Bronchial epithelial cell (primary cell): ENCODE measurements around the gene IBA57. TPM values are rescaled to one million over a fixed set of nuclear protein-coding genes. Genes with fewer than 3 reads are reported as not detected.

ENCODE experiments used
- DNase-seq: peaks from one replicate; pipeline ENCODE4 v3.0.0-alpha.2; 2010; ENCODE audit warnings: low read depth
- FAIRE-seq: peaks from 2 replicates; lab custom pipeline; 2011; peaks lifted over from hg19 to GRCh38; lab: Jason Lieb, UNC
- H3K27me3 ChIP-seq: 2 replicates; pipeline ENCODE4 v1.5.1; 2011; ENCODE audit warnings: low read length; ENCODE audit not compliant: control insufficient read depth, insufficient read depth
- H3K36me3 ChIP-seq: 2 replicates; pipeline ENCODE4 v1.5.1; 2011; ENCODE audit warnings: low read length; ENCODE audit not compliant: control insufficient read depth, insufficient read depth
- H3K4me3 ChIP-seq: 2 replicates; pipeline ENCODE4 v1.5.1; 2011; ENCODE audit warnings: mild to moderate bottlenecking, low read depth, low read length, control low read depth
- total RNA-seq: library from RNA; depleted of rRNA; stranded (reverse); fragments of >200 nt; gene quantifications from 2 replicates; pipeline ENCODE4 v1.2.1, GENCODE V29; 2014
- TF ChIP-seq, protein P1 (sequence below): IDR thresholded peaks from 2 replicates; pipeline ENCODE4 v1.5.1; 2011; ENCODE audit warnings: mild to moderate bottlenecking, moderate library complexity, low read length, control low read depth, inconsistent platforms; ENCODE audit not compliant: insufficient read depth, severe bottlenecking

The IBA57 gene
- total RNA-seq, 1 donor from 2014 or later = 2.6 TPM

DNA sequence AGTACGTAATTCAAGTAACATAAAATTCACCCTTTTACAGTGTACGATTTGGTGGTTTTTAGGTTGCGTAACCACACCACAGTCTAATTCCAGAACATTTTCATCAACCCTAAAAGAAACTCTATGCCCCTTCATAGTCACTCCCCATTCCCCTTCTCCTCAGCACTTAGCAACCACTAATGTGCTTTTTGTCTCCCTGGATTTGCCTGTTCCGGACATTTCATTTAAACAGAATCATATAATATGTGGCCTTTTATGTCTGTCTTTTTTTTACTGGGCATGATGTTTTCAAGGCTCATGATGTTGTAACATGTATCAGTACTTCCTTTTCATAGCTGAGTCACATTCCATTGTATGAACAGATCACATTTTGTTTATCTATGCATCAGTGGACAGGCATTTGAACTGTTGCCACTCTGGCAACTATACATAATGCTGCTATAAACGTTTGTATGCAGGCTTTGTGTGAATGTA lies 63.0 kb downstream of the IBA57 start:
- FAIRE-seq (no peak), DNase-seq (peak; percentile 99)
- H3K27me3 ChIP-seq = no peaks in the 10 kb centered on the region
- peaks cover 11% of the 10 kb centered on the region for H3K36me3 ChIP-seq
- TF ChIP-seq, protein P1, sequence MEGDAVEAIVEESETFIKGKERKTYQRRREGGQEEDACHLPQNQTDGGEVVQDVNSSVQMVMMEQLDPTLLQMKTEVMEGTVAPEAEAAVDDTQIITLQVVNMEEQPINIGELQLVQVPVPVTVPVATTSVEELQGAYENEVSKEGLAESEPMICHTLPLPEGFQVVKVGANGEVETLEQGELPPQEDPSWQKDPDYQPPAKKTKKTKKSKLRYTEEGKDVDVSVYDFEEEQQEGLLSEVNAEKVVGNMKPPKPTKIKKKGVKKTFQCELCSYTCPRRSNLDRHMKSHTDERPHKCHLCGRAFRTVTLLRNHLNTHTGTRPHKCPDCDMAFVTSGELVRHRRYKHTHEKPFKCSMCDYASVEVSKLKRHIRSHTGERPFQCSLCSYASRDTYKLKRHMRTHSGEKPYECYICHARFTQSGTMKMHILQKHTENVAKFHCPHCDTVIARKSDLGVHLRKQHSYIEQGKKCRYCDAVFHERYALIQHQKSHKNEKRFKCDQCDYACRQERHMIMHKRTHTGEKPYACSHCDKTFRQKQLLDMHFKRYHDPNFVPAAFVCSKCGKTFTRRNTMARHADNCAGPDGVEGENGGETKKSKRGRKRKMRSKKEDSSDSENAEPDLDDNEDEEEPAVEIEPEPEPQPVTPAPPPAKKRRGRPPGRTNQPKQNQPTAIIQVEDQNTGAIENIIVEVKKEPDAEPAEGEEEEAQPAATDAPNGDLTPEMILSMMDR = no peak
- H3K4me3 ChIP-seq = no peak overlapping the region

DNA sequence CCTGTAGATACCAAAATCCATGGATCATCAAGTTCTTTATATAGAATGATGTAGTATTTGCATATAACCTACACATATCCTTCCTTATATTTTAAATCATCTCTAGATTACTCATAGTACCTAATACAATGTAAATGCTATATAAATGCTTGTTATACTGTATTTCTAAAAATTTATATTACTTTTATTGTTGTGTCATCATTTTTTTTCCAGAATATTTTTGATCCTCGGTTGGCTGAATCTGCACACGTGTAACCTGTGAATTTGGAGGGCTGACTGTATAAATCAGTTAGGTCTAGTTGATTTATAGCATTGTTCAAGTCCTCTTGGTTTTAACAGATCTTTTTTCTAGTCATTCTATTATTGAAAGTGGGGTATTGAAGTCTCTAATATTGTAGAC lies 65.6 kb downstream of the IBA57 start:
- H3K27me3 ChIP-seq = no peaks in the 10 kb centered on the region
- DNase-seq = no peak
- H3K4me3 ChIP-seq = no peak overlapping the region
- no peak for FAIRE-seq
- H3K36me3 ChIP-seq = peaks cover 1% of the 10 kb centered on the region
- TF ChIP-seq, protein P1 = no peak

Other genes starting within 250 kb of the IBA57 start
- 4.2 and 7.3 TPM in 2 replicates for gene WNT9A, start 217.9 kb upstream of the IBA57 start, total RNA-seq
- not detected in 2 replicates for gene WNT3A, start 158.8 kb upstream of the IBA57 start, total RNA-seq
- gene ARF1, start 83.1 kb upstream of the IBA57 start, total RNA-seq = 240 and 297 TPM in 2 replicates
- gene C1orf35, start 62.5 kb upstream of the IBA57 start, total RNA-seq = 16.1 and 17.1 TPM in 2 replicates
- gene MRPL55, start 56.5 kb upstream of the IBA57 start, total RNA-seq = 43.2 and 87.7 TPM in 2 replicates
- 519 and 695 TPM in 2 replicates for gene GUK1, start 25.5 kb upstream of the IBA57 start, total RNA-seq
- gene GJC2, start 15.9 kb upstream of the IBA57 start, total RNA-seq = 2.9 and 5.5 TPM in 2 replicates
- gene OBSCN, start 42.2 kb downstream of the IBA57 start, total RNA-seq = 6.3 and 7.6 TPM in 2 replicates
- gene TRIM11, start 241.0 kb downstream of the IBA57 start, total RNA-seq = 17.9 and 20.0 TPM in 2 replicates